ENCODE data around the gene ICOSLG.

DNA sequence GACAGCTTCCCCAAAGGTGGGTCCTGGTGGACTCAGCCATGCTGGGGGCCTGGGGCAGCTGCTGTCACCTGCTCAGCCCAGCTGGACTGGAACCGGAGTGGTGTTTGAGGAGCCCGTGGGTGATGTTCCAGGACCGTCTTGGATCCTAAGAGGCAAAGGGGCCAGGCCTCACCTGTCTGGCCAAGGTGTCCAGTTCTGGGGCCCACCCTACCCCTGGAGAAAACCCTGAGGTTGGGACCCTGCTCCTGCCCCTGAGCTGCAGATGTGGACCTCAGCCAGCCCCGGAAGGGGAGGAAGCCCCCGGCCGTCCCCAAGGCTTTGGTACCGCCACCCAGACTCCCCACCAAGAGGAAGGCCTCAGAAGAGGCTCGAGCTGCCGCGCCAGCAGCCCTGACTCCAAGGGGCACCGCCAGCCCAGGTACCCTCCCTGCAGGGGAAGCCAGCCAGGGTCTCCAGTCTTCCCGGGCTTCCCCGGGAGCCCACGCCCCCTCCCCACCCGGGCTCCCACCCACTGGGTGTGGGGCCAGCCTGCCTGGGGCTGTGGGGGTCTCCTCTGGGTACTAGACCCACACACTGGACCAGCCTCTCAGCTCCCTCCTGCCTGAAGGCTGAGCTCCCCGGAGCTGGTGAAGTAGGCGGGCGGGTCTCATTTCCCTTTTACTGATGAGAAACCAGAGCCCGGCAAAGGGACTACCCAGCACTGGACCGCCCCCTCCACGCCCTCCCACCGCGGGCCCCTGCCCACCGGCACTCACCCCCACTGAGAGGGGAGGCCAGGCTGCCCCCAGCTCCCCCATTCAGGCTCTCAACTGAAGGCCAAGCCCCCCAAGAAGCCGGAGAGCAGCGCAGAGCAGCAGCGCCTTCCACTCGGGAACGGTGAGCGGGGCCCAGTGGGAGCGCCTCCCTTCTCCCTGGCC lies 46.2 kb upstream of the ICOSLG start:
- TF ChIP-seq, protein P1, sequence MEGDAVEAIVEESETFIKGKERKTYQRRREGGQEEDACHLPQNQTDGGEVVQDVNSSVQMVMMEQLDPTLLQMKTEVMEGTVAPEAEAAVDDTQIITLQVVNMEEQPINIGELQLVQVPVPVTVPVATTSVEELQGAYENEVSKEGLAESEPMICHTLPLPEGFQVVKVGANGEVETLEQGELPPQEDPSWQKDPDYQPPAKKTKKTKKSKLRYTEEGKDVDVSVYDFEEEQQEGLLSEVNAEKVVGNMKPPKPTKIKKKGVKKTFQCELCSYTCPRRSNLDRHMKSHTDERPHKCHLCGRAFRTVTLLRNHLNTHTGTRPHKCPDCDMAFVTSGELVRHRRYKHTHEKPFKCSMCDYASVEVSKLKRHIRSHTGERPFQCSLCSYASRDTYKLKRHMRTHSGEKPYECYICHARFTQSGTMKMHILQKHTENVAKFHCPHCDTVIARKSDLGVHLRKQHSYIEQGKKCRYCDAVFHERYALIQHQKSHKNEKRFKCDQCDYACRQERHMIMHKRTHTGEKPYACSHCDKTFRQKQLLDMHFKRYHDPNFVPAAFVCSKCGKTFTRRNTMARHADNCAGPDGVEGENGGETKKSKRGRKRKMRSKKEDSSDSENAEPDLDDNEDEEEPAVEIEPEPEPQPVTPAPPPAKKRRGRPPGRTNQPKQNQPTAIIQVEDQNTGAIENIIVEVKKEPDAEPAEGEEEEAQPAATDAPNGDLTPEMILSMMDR (IDR thresholded peaks at IDR 0.05; ENCODE audit: low read depth, low read length): no peak
- no peak for TF ChIP-seq POLR2A (IDR thresholded peaks at IDR 0.05; ENCODE audit: extremely low read depth, insufficient read length)
- TF ChIP-seq, protein P2, sequence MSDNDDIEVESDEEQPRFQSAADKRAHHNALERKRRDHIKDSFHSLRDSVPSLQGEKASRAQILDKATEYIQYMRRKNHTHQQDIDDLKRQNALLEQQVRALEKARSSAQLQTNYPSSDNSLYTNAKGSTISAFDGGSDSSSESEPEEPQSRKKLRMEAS (IDR thresholded peaks at IDR 0.05; ENCODE audit: low read depth, low read length): no peak
